ENCODE measurements around the gene TTC6. TPM values are rescaled to one million over a fixed set of nuclear protein-coding genes. Genes with fewer than 3 reads are reported as not detected.
A peak's percentile ranks its signal among the peaks of the same experiment; 100 is the strongest.
"Not testable (repeated sequence)": the region's sequence is repeated elsewhere in the genome, so short reads cannot be mapped to it uniquely, and the experiment has no call there.

The TTC6 gene
- total RNA-seq = not detected

- Mint-ChIP-seq H3K9me3 (peaks cover 2% of the 10 kb centered on the region in 2 donors), H3K27ac (peak within 1 kb of the TSS; percentile 93), H3K36me3 (ENCODE audit: insufficient read depth in 2 of 2) (peaks cover 17 to 26% of the 10 kb centered on the region in 2 donors), H3K27me3 (ENCODE audit: low read depth) (peaks cover 67% of the 10 kb centered on the region), H3K4me1 (ENCODE audit: low read depth) (peaks cover 23% of the 10 kb centered on the region), H3K4me3 (peak within 1 kb of the TSS; percentile 85 to 96)
- peak; percentile 23 for DNase-seq
- ATAC-seq (replicated peaks in 1 of 2) = peak; percentile 27 to 41
These were observed at the start of gene TTC6, which contains the start of gene FOXA1 for GRCh38 chr14:37594971-37595808. TSS of gene TTC6 (plus strand) at chr14:37595629. CDS start at chr14:37622065, 26,436 bp downstream. TSS of gene FOXA1 (minus strand) at chr14:37595249. CDS start at chr14:37594972, 277 bp downstream.

- Mint-ChIP-seq H3K27me3 (ENCODE audit: low read depth) (no peaks in the 10 kb centered on the region), H3K27ac (no peak overlapping the region), H3K9me3 (no peaks in the 10 kb centered on the region), H3K4me1 (ENCODE audit: low read depth) (no peaks in the 10 kb centered on the region), H3K36me3 (ENCODE audit: insufficient read depth in 2 of 2) (no peaks in the 10 kb centered on the region), H3K4me3 (no peak overlapping the region)
- no peak for DNase-seq
- ATAC-seq (replicated peaks in 1 of 2) = no peak
These were observed 48.6 kb upstream of the TTC6 start for GRCh38 chr14:37546621-37547447.

- no peaks in the 10 kb centered on the region for H3K27me3 Mint-ChIP-seq (ENCODE audit: low read depth)
- H3K36me3 Mint-ChIP-seq (ENCODE audit: insufficient read depth in 2 of 2) = no peaks in the 10 kb centered on the region
- ATAC-seq (replicated peaks in 1 of 2) = no peak
- DNase-seq = no peak
- no peak overlapping the region for H3K4me3 Mint-ChIP-seq
- H3K9me3 Mint-ChIP-seq = peaks cover 6 to 8% of the 10 kb centered on the region in 2 donors
- H3K4me1 Mint-ChIP-seq (ENCODE audit: low read depth) = no peaks in the 10 kb centered on the region
- H3K27ac Mint-ChIP-seq = no peak overlapping the region
These were observed 44.9 kb upstream of the TTC6 start for GRCh38 chr14:37550511-37550910.

- no peak overlapping the region for H3K27ac Mint-ChIP-seq
- no peaks in the 10 kb centered on the region for H3K36me3 Mint-ChIP-seq (ENCODE audit: insufficient read depth in 2 of 2)
- DNase-seq = no peak
- no peak for ATAC-seq (replicated peaks in 1 of 2)
- no peak overlapping the region for H3K4me3 Mint-ChIP-seq
- no peaks in the 10 kb centered on the region for H3K4me1 Mint-ChIP-seq (ENCODE audit: low read depth)
- H3K9me3 Mint-ChIP-seq = peaks cover 6 to 8% of the 10 kb centered on the region in 2 donors
- H3K27me3 Mint-ChIP-seq (ENCODE audit: low read depth) = no peaks in the 10 kb centered on the region
These were observed 44.3 kb upstream of the TTC6 start for GRCh38 chr14:37551119-37551518.

GRCh38 chr14:37553935-37554550 is 41.4 kb upstream of the TTC6 start:
- peaks cover 2 to 5% of the 10 kb centered on the region in 2 donors for H3K36me3 Mint-ChIP-seq (ENCODE audit: insufficient read depth in 2 of 2)
- no peaks in the 10 kb centered on the region for H3K27me3 Mint-ChIP-seq (ENCODE audit: low read depth)
- H3K27ac Mint-ChIP-seq = no peak overlapping the region
- H3K9me3 Mint-ChIP-seq = peaks cover 8 to 11% of the 10 kb centered on the region in 2 donors
- no peaks in the 10 kb centered on the region for H3K4me1 Mint-ChIP-seq (ENCODE audit: low read depth)
- no peak overlapping the region for H3K4me3 Mint-ChIP-seq
- DNase-seq = no peak
- no peak for ATAC-seq (replicated peaks in 1 of 2)

- H3K36me3 Mint-ChIP-seq (ENCODE audit: insufficient read depth in 2 of 2); H3K4me3 Mint-ChIP-seq; DNase-seq; ATAC-seq (replicated peaks in 1 of 2); H3K27ac Mint-ChIP-seq; H3K4me1 Mint-ChIP-seq (ENCODE audit: low read depth); H3K27me3 Mint-ChIP-seq (ENCODE audit: low read depth): not testable (repeated sequence)
- H3K9me3 Mint-ChIP-seq = peaks cover 8 to 11% of the 10 kb centered on the region in 2 donors
These were observed 39.8 kb upstream of the TTC6 start for GRCh38 chr14:37555596-37555995.

- Mint-ChIP-seq H3K27me3 (ENCODE audit: low read depth) (no peaks in the 10 kb centered on the region), H3K9me3 (peaks cover 6 to 8% of the 10 kb centered on the region in 2 donors), H3K4me3 (no peak overlapping the region), H3K27ac (no peak overlapping the region), H3K36me3 (ENCODE audit: insufficient read depth in 2 of 2) (peaks cover 2 to 5% of the 10 kb centered on the region in 2 donors), H3K4me1 (ENCODE audit: low read depth) (no peaks in the 10 kb centered on the region)
- DNase-seq (no peak), ATAC-seq (replicated peaks in 1 of 2) (no peak)
These were observed 36.7 kb upstream of the TTC6 start for GRCh38 chr14:37558740-37559139.

- Mint-ChIP-seq H3K4me1 (ENCODE audit: low read depth) (no peaks in the 10 kb centered on the region), H3K4me3 (no peak overlapping the region), H3K27me3 (ENCODE audit: low read depth) (no peaks in the 10 kb centered on the region), H3K27ac (no peak overlapping the region), H3K9me3 (peaks cover 3 to 5% of the 10 kb centered on the region in 2 donors), H3K36me3 (ENCODE audit: insufficient read depth in 2 of 2) (peaks cover 2 to 5% of the 10 kb centered on the region in 2 donors)
- no peak for ATAC-seq (replicated peaks in 1 of 2)
- DNase-seq = no peak
These were observed 36.0 kb upstream of the TTC6 start for GRCh38 chr14:37559386-37559785.

GRCh38 chr14:37563189-37563588 is 32.2 kb upstream of the TTC6 start:
- Mint-ChIP-seq H3K36me3 (ENCODE audit: insufficient read depth in 2 of 2) (no peaks in the 10 kb centered on the region), H3K27me3 (ENCODE audit: low read depth) (no peaks in the 10 kb centered on the region), H3K4me1 (ENCODE audit: low read depth) (no peaks in the 10 kb centered on the region), H3K9me3 (peaks cover 0 to 1% of the 10 kb centered on the region in 2 donors), H3K27ac (no peak overlapping the region), H3K4me3 (no peak overlapping the region)
- no peak for DNase-seq
- ATAC-seq (replicated peaks in 1 of 2) = no peak

GRCh38 chr14:37565550-37565949 is 29.9 kb upstream of the TTC6 start:
- DNase-seq (no peak), ATAC-seq (replicated peaks in 1 of 2) (no peak)
- peaks cover 0 to 1% of the 10 kb centered on the region in 2 donors for H3K9me3 Mint-ChIP-seq
- no peaks in the 10 kb centered on the region for H3K36me3 Mint-ChIP-seq (ENCODE audit: insufficient read depth in 2 of 2)
- H3K4me3 Mint-ChIP-seq = no peak overlapping the region
- no peaks in the 10 kb centered on the region for H3K4me1 Mint-ChIP-seq (ENCODE audit: low read depth)
- no peak overlapping the region for H3K27ac Mint-ChIP-seq
- no peaks in the 10 kb centered on the region for H3K27me3 Mint-ChIP-seq (ENCODE audit: low read depth)

GRCh38 chr14:37566811-37567371 is 28.5 kb upstream of the TTC6 start:
- Mint-ChIP-seq H3K4me3 (no peak overlapping the region), H3K27me3 (ENCODE audit: low read depth) (no peaks in the 10 kb centered on the region), H3K9me3 (peaks cover 0 to 2% of the 10 kb centered on the region in 2 donors), H3K4me1 (ENCODE audit: low read depth) (no peaks in the 10 kb centered on the region), H3K36me3 (ENCODE audit: insufficient read depth in 2 of 2) (no peaks in the 10 kb centered on the region), H3K27ac (no peak overlapping the region)
- DNase-seq (no peak), ATAC-seq (replicated peaks in 1 of 2) (no peak)

GRCh38 chr14:37569729-37570128 is 25.7 kb upstream of the TTC6 start:
- H3K27me3 Mint-ChIP-seq (ENCODE audit: low read depth) = no peaks in the 10 kb centered on the region
- ATAC-seq (replicated peaks in 1 of 2) (no peak), DNase-seq (no peak)
- no peaks in the 10 kb centered on the region for H3K36me3 Mint-ChIP-seq (ENCODE audit: insufficient read depth in 2 of 2)
- H3K4me1 Mint-ChIP-seq (ENCODE audit: low read depth) = no peaks in the 10 kb centered on the region
- no peak overlapping the region for H3K27ac Mint-ChIP-seq
- H3K9me3 Mint-ChIP-seq = peaks cover 2 to 5% of the 10 kb centered on the region in 2 donors
- H3K4me3 Mint-ChIP-seq = no peak overlapping the region

Data from activated T-cell treated with anti-CD3 and anti-CD28 coated beads, Interleukin-2, amount 50 U/mL, for 72 hours (primary cell).